DND-41 (cell line): Measurements from ENCODE around the gene PTGR2.

Source experiments
- ATAC-seq: fragments of 200-7000 bp; cut with Tn5 transposase; 3 replicates; pipeline ENCODE4 v1.9.1; 2021; ENCODE audit warnings: low read depth; ENCODE audit not compliant: insufficient read depth
- DNase-seq: peaks from one replicate; pipeline ENCODE4 v3.0.0-alpha.2; 2020
- H2AFZ ChIP-seq: 2 replicates; pipeline ENCODE4 v1.6.0; 2012; ENCODE audit warnings: low read depth, low read length
- H3K27ac ChIP-seq: 2 replicates; pipeline ENCODE4 v1.5.1; 2012; ENCODE audit warnings: low read length, inconsistent platforms
- H3K27me3 ChIP-seq: fragments of 200-600 bp; sonication (generic); 2 replicates; pipeline ENCODE4 v1.6.0; 2012; ENCODE audit warnings: low read length, mild to moderate bottlenecking, inconsistent platforms; ENCODE audit not compliant: insufficient read depth, poor library complexity
- H3K36me3 ChIP-seq: 2 replicates; pipeline ENCODE4 v1.5.1; 2012; ENCODE audit warnings: low read length, inconsistent platforms; ENCODE audit not compliant: insufficient read depth
- H3K4me1 ChIP-seq: 2 replicates; pipeline ENCODE4 v1.5.1; 2012; ENCODE audit warnings: mild to moderate bottlenecking, low read length; ENCODE audit not compliant: insufficient read depth
- H3K4me2 ChIP-seq: 2 replicates; pipeline ENCODE4 v1.6.0; 2012; ENCODE audit warnings: mild to moderate bottlenecking, moderate library complexity, low read length, inconsistent platforms; ENCODE audit not compliant: insufficient read depth
- H3K4me3 ChIP-seq, 2 experiments: fragments of 200-600 bp in 1 of 2; shearing (Covaris generic) in 1 of 2; 2 replicates each; pipeline ENCODE4 v1.5.1; 2012 to 2016; ENCODE audit warnings: inconsistent platforms in 2 of 2, low read length in 2 of 2, mild to moderate bottlenecking in 2 of 2, low read depth in 1 of 2, moderate library complexity in 1 of 2
- H3K79me2 ChIP-seq: 2 replicates; pipeline ENCODE4 v1.6.0; 2012; ENCODE audit warnings: low read length, inconsistent platforms; ENCODE audit not compliant: insufficient read depth
- H3K9ac ChIP-seq: 2 replicates; pipeline ENCODE4 v1.6.0; 2012; ENCODE audit warnings: low read depth, mild to moderate bottlenecking, inconsistent platforms, low read length, moderate library complexity
- H3K9me3 ChIP-seq: 2 replicates; pipeline ENCODE4 v1.5.1; 2012; ENCODE audit warnings: low read length, moderate library complexity, mild to moderate bottlenecking, inconsistent platforms; ENCODE audit not compliant: insufficient read depth, severe bottlenecking
- H4K20me1 ChIP-seq: 2 replicates; pipeline ENCODE4 v1.6.0; 2012; ENCODE audit warnings: low read length; ENCODE audit not compliant: insufficient read depth
- EZH2 ChIP-seq: IDR thresholded peaks from 3 replicates; pipeline ENCODE4 v1.6.1; 2012; ENCODE audit warnings: borderline replicate concordance, low read depth, mild to moderate bottlenecking, moderate library complexity, low read length, inconsistent platforms; ENCODE audit not compliant: severe bottlenecking
- TF ChIP-seq, protein P1 (sequence below): IDR thresholded peaks from 2 replicates; pipeline ENCODE4 v1.5.1; 2012; ENCODE audit warnings: borderline replicate concordance, low read length, moderate library complexity, mild to moderate bottlenecking; ENCODE audit not compliant: poor library complexity, severe bottlenecking; ENCODE audit errors: extremely low read depth

Gene PTGR2

GRCh38 chr14:73924337-73924736 lies 72.7 kb downstream of the PTGR2 start:
- Histone ChIP-seq H3K79me2 (no peaks in the 10 kb centered on the region), H3K27me3 (no peaks in the 10 kb centered on the region), H3K4me2 (no peak overlapping the region), H2AFZ (no peak overlapping the region), H3K4me3 (no peak overlapping the region), H3K27ac (no peak overlapping the region), H3K9ac (no peak overlapping the region), H3K36me3 (peaks cover 87% of the 10 kb centered on the region), H3K4me1 (no peaks in the 10 kb centered on the region), H3K9me3 (no peaks in the 10 kb centered on the region), H4K20me1 (no peaks in the 10 kb centered on the region)
- TF ChIP-seq, protein P1, sequence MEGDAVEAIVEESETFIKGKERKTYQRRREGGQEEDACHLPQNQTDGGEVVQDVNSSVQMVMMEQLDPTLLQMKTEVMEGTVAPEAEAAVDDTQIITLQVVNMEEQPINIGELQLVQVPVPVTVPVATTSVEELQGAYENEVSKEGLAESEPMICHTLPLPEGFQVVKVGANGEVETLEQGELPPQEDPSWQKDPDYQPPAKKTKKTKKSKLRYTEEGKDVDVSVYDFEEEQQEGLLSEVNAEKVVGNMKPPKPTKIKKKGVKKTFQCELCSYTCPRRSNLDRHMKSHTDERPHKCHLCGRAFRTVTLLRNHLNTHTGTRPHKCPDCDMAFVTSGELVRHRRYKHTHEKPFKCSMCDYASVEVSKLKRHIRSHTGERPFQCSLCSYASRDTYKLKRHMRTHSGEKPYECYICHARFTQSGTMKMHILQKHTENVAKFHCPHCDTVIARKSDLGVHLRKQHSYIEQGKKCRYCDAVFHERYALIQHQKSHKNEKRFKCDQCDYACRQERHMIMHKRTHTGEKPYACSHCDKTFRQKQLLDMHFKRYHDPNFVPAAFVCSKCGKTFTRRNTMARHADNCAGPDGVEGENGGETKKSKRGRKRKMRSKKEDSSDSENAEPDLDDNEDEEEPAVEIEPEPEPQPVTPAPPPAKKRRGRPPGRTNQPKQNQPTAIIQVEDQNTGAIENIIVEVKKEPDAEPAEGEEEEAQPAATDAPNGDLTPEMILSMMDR, result no peak
- no peak for TF ChIP-seq EZH2
- DNase-seq, result no peak
- no peak for ATAC-seq
